ENCODE results near the gene TEDC1.
A peak's percentile ranks its signal among the peaks of the same experiment; 100 is the strongest.

TEDC1 gene

GRCh38 chr14:105484997-105485393 is 6.1 kb upstream of the TEDC1 start:
- DNase-seq (ENCODE audit: low read depth): no peak

GRCh38 chr14:105485739-105486162 is 5.3 kb upstream of the TEDC1 start:
- DNase-seq (ENCODE audit: low read depth): no peak

GRCh38 chr14:105486163-105486973 is 4.7 kb upstream of the TEDC1 start, which contains the start of gene CRIP1:
TSS of gene CRIP1 (plus strand) at chr14:105486886. CDS start at chr14:105487260, 374 bp downstream.
- DNase-seq (ENCODE audit: low read depth): no peak

GRCh38 chr14:105486974-105487448 is 4.0 kb upstream of the TEDC1 start:
- no peak for DNase-seq (ENCODE audit: low read depth)

GRCh38 chr14:105487449-105487985 is 3.5 kb upstream of the TEDC1 start:
- DNase-seq (ENCODE audit: low read depth): no peak

GRCh38 chr14:105487986-105488777 is 2.9 kb upstream of the TEDC1 start:
- DNase-seq (ENCODE audit: low read depth): no peak

GRCh38 chr14:105488781-105489541 is 2.1 kb upstream of the TEDC1 start:
- DNase-seq (ENCODE audit: low read depth): no peak

GRCh38 chr14:105489542-105490266 is 1.3 kb upstream of the TEDC1 start:
- DNase-seq (ENCODE audit: low read depth): peak; percentile 43

- DNase-seq (ENCODE audit: low read depth): no peak
Measured at GRCh38 chr14:105490267-105490571, 827 bp upstream of the TEDC1 start.

GRCh38 chr14:105491366-105491973 is 424 bp downstream of the TEDC1 start:
- DNase-seq (ENCODE audit: low read depth): no peak

GRCh38 chr14:105492031-105492970 is 1.3 kb downstream of the TEDC1 start:
- no peak for DNase-seq (ENCODE audit: low read depth)

- DNase-seq (ENCODE audit: low read depth): no peak
Measured at GRCh38 chr14:105492971-105493871, 2.2 kb downstream of the TEDC1 start.

GRCh38 chr14:105493921-105494605 is 3.0 kb downstream of the TEDC1 start:
- DNase-seq (ENCODE audit: low read depth): no peak

GRCh38 chr14:105494606-105494929 is 3.5 kb downstream of the TEDC1 start:
- DNase-seq (ENCODE audit: low read depth): no peak

- no peak for DNase-seq (ENCODE audit: low read depth)
Measured at GRCh38 chr14:105495101-105495989, 4.3 kb downstream of the TEDC1 start.

- no peak for DNase-seq (ENCODE audit: low read depth)
Measured at GRCh38 chr14:105495990-105496830, 5.2 kb downstream of the TEDC1 start.
